K562 (cell line): ENCODE results near the gene MUC5AC. TPM values are rescaled to one million over a fixed set of nuclear protein-coding genes. Genes with fewer than 3 reads are reported as not detected.

ENCODE experiments used
- ATAC-seq: fragments of 200-7000 bp; cut with Tn5 transposase; 3 replicates; pipeline ENCODE4 v1.9.1; 2020; ENCODE audit warnings: moderate library complexity
- BruUV-seq: library from RNA; stranded (reverse); fragments of 400-500 nt; replicated peaks from 2 replicates; lab custom pipeline; 2021; lab: Mats Ljungman, UMichigan
- CTCF ChIA-PET: fragments of 300-600 bp; formaldehyde crosslinking; extraction: SDS; loops from one replicate; lab custom pipeline; 2021; ENCODE audit warnings: low intra/inter-chr PET ratio; lab: Yijun Ruan, JAX
- POLR2A ChIA-PET: fragments of 300-600, 350-650 bp; sonication (Branson Sonifier 250); formaldehyde crosslinking; extraction: SDS; loops from one replicate; lab custom pipeline; 2021; ENCODE audit warnings: antibody characterized with exemption, inconsistent platforms; lab: Yijun Ruan, JAX
- DNase-seq, 4 experiments: peaks; one replicate each; pipeline versions ENCODE4 v3.0.0 to v3.0.0-alpha.2; 2011 to 2018; ENCODE audit warnings: low spot score in 3 of 4, mixed read lengths in 3 of 4; ENCODE audit errors: extremely low read depth in 1 of 4
- FAIRE-seq: peaks from 2 replicates; lab custom pipeline; 2011; peaks lifted over from hg19 to GRCh38; lab: Jason Lieb, UNC
- H2AFZ ChIP-seq: 2 replicates; pipeline ENCODE4 v1.6.0; 2011; ENCODE audit warnings: low read depth, low read length, control low read depth, inconsistent platforms
- H3K27ac ChIP-seq: fragments of 200-600 bp; 3 replicates; pipeline ENCODE4 v1.8.0; 2011; ENCODE audit warnings: low read depth, mild to moderate bottlenecking, control low read depth, inconsistent platforms, low read length, moderate library complexity, mixed read lengths; ENCODE audit errors: extremely low read depth
- H3K27me3 ChIP-seq, 2 experiments: fragments of 300-600 bp in 1 of 2; 2 replicates in 1 of 2; 3 replicates in 1 of 2; pipeline versions ENCODE4 v1.6.0 to v1.8.0; 2011; ENCODE audit warnings: inconsistent platforms in 2 of 2, low read length in 2 of 2, mild to moderate bottlenecking in 1 of 2, mixed read lengths in 1 of 2, moderate library complexity in 1 of 2; ENCODE audit not compliant: control insufficient read depth in 2 of 2, insufficient read depth in 2 of 2
- H3K36me3 ChIP-seq: fragments of 300-600 bp; 3 replicates; pipeline ENCODE4 v1.8.0; 2011; ENCODE audit warnings: mild to moderate bottlenecking, low read length, inconsistent platforms; ENCODE audit not compliant: control insufficient read depth, insufficient read depth
- H3K4me1 ChIP-seq, 2 experiments: fragments of 200-600 bp in 1 of 2; replicated peaks in 1 of 2; 2 replicates in 1 of 2; 3 replicates in 1 of 2; pipeline versions ENCODE4 v1.5.1 to v1.8.0; 2011; ENCODE audit warnings: inconsistent platforms in 2 of 2, low read length in 2 of 2, mild to moderate bottlenecking in 1 of 2, mixed read lengths in 1 of 2, moderate library complexity in 1 of 2; ENCODE audit not compliant: control insufficient read depth in 2 of 2, insufficient read depth in 2 of 2
- H3K4me2 ChIP-seq: 2 replicates; pipeline ENCODE4 v1.6.1; 2011; ENCODE audit warnings: low read length, control low read depth, inconsistent platforms, mixed read lengths; ENCODE audit not compliant: insufficient read depth
- H3K4me3 ChIP-seq: fragments of 200-600 bp; sonication (generic), shearing (Covaris generic); 2 replicates; pipeline ENCODE4 v1.5.1; 2016; ENCODE audit warnings: control low read depth, inconsistent platforms
- H3K79me2 ChIP-seq: fragments of 200-600 bp; 3 replicates; pipeline ENCODE4 v1.8.0; 2011; ENCODE audit warnings: low read length, inconsistent platforms; ENCODE audit not compliant: control insufficient read depth, insufficient read depth
- H3K9ac ChIP-seq, 2 experiments: 2 replicates each; pipeline versions ENCODE4 v1.6.0 to v1.6.1; 2011; ENCODE audit warnings: low read depth in 2 of 2, low read length in 2 of 2, control low read depth in 1 of 2, inconsistent platforms in 1 of 2, mild to moderate bottlenecking in 1 of 2, mixed read lengths in 1 of 2; ENCODE audit not compliant: insufficient read depth in 1 of 2
- H3K9me1 ChIP-seq: one replicate; pipeline ENCODE4 v1.6.0; 2011; ENCODE audit warnings: inconsistent platforms, mild to moderate bottlenecking, low read length, moderate library complexity; ENCODE audit not compliant: control insufficient read depth, insufficient read depth
- H3K9me3 ChIP-seq: replicated peaks from 2 replicates; pipeline ENCODE4 v1.5.1; 2011; ENCODE audit warnings: low read depth, low read length, inconsistent platforms; ENCODE audit not compliant: control insufficient read depth, insufficient read depth
- H4K20me1 ChIP-seq: replicated peaks from 2 replicates; pipeline ENCODE4 v1.6.1; 2011; ENCODE audit warnings: low read length, inconsistent platforms, mixed read lengths; ENCODE audit not compliant: control insufficient read depth, insufficient read depth
- BHLHE40 ChIP-seq: IDR thresholded peaks from 2 replicates; pipeline ENCODE4 v1.6.1; 2011; ENCODE audit warnings: low read length, improper control_type of control experiment
- CXXC5 ChIP-seq: fragments of 250-450 bp; sonication (Bioruptor Pico); IDR thresholded peaks from 2 replicates; pipeline ENCODE4 v1.8.0; 2022; ENCODE audit warnings: inconsistent platforms, mild to moderate bottlenecking, moderate library complexity
- ETV6 ChIP-seq, 3 experiments: fragments of 150-350 bp in 1 of 3; sonication (generic) in 1 of 3; formaldehyde crosslinking in 1 of 3; IDR thresholded peaks; 2 replicates each; pipeline versions ENCODE4 v1.6.1 to v1.8.0; 2014 to 2022; ENCODE audit warnings: borderline replicate concordance in 2 of 3, low read depth in 2 of 3, antibody characterized with exemption in 1 of 3, low read length in 1 of 3, mild to moderate bottlenecking in 1 of 3, missing genetic modification reagents in 1 of 3
- PCBP2 ChIP-seq: fragments of 200-400 bp; formaldehyde crosslinking; IDR thresholded peaks from 2 replicates; pipeline ENCODE4 v1.6.1; 2018; ENCODE audit warnings: low read length, low read depth, mild to moderate bottlenecking, moderate library complexity; ENCODE audit not compliant: poor library complexity, severe bottlenecking
- PHB2 ChIP-seq: fragments of 450-650 bp; IDR thresholded peaks from 2 replicates; pipeline ENCODE4 v1.6.1; 2017; ENCODE audit warnings: low read depth
- SRSF9 ChIP-seq: fragments of 200-400 bp; formaldehyde crosslinking; IDR thresholded peaks from 2 replicates; pipeline ENCODE4 v1.6.1; 2017; ENCODE audit warnings: low read depth, low read length, borderline replicate concordance
- YY1 ChIP-seq, 3 experiments: IDR thresholded peaks; 2 replicates each; pipeline ENCODE4 v1.6.1; 2011; ENCODE audit warnings: low read length in 2 of 3, mild to moderate bottlenecking in 2 of 3, moderate library complexity in 2 of 3, borderline replicate concordance in 1 of 3, control low read depth in 1 of 3, low read depth in 1 of 3; ENCODE audit not compliant: insufficient read depth in 3 of 3, insufficient replicate concordance in 2 of 3, control insufficient read depth in 1 of 3, insufficient read length in 1 of 3; ENCODE audit errors: extremely low read depth in 1 of 3
- ZNF3 ChIP-seq: fragments of 250-450 bp; sonication (Bioruptor Pico); IDR thresholded peaks from 2 replicates; pipeline ENCODE4 v1.5.0; 2021; ENCODE audit warnings: mild to moderate bottlenecking, moderate library complexity
- WGBS: fragments of 100-300 bp; shearing (Covaris generic); methylation state at CpG from one replicate; pipeline ENCODE4 v1.1.6; 2016; ENCODE audit warnings: low coverage, mixed read lengths; ENCODE audit not compliant: insufficient coverage; ENCODE audit errors: missing lambda C conversion rate; 5-methylcytosine and 5-hydroxymethylcytosine counted together
- in situ Hi-C: fragments of 300-500 bp; cut with MboI; formaldehyde crosslinking; loops from 4 replicates; pipeline ENCODE4 v1.15.0; 2018; ENCODE audit warnings: inconsistent platforms, mixed read lengths
- intact Hi-C: fragments of 100-400 bp; cut with micrococcal nuclease; formaldehyde crosslinking; loops from 2 replicates; pipeline ENCODE4 v1.14.2; 2022
- polyA plus RNA-seq, 8 experiments: library from polyadenylated mRNA; depleted of rRNA in 4 of 8; stranded (reverse) in 5 of 8; unstranded in 3 of 8; fragments of >200 nt; fragmentation: Nextera tagmentation in 2 of 8; fragmentation: Illumina TruSeq in 1 of 8; extraction: Ambion mirVana in 2 of 8; extraction: Trizol in 1 of 8; gene quantifications; 2 replicates each; pipeline versions ENCODE4 v1.2.1 to v1.2.3, GENCODE V29; 2011 to 2014; ENCODE audit warnings: inconsistent platforms in 1 of 8, missing spikeins in 1 of 8
- total RNA-seq, 7 experiments: library from RNA; depleted of rRNA in 6 of 7; stranded (reverse); fragments of >200 nt in 6 of 7; fragmentation: Illumina TruSeq in 2 of 7; extraction: Trizol in 2 of 7; gene quantifications; 2 replicates each; pipeline versions ENCODE4 v1.2.1 to v1.2.3, GENCODE V29; 2011 to 2021; ENCODE audit warnings: low replicate concordance in 1 of 7
- TF ChIP-seq, protein P1 (sequence below): sonication (generic); formaldehyde crosslinking; IDR thresholded peaks from 2 replicates; pipeline ENCODE4 v1.8.1; 2022; ENCODE audit warnings: missing genetic modification reagents
- TF ChIP-seq, protein P2 (sequence below): fragments of 250-450 bp; sonication (Bioruptor Pico); IDR thresholded peaks from 2 replicates; pipeline ENCODE4 v1.8.0; 2022; ENCODE audit warnings: moderate library complexity, mild to moderate bottlenecking, inconsistent platforms
- TF ChIP-seq, protein P3 (sequence below), 3 experiments: fragments of 200-800 bp in 1 of 3; sonication (Bioruptor generic) in 1 of 3; sonication (generic) in 1 of 3; formaldehyde crosslinking in 1 of 3; IDR thresholded peaks; 2 replicates each; pipeline versions ENCODE4 v1.6.1 to v1.8.0; 2016 to 2022; ENCODE audit warnings: mild to moderate bottlenecking in 2 of 3, missing compliant biosample characterization in 2 of 3, missing genetic modification characterization in 2 of 3, missing genetic modification reagents in 1 of 3

The MUC5AC gene
- total and polyA plus RNA-seq, 9 of the 15 experiments (the other 6 are each of a cell fraction or from before 2014, with no cell fraction given) = not detected

DNA sequence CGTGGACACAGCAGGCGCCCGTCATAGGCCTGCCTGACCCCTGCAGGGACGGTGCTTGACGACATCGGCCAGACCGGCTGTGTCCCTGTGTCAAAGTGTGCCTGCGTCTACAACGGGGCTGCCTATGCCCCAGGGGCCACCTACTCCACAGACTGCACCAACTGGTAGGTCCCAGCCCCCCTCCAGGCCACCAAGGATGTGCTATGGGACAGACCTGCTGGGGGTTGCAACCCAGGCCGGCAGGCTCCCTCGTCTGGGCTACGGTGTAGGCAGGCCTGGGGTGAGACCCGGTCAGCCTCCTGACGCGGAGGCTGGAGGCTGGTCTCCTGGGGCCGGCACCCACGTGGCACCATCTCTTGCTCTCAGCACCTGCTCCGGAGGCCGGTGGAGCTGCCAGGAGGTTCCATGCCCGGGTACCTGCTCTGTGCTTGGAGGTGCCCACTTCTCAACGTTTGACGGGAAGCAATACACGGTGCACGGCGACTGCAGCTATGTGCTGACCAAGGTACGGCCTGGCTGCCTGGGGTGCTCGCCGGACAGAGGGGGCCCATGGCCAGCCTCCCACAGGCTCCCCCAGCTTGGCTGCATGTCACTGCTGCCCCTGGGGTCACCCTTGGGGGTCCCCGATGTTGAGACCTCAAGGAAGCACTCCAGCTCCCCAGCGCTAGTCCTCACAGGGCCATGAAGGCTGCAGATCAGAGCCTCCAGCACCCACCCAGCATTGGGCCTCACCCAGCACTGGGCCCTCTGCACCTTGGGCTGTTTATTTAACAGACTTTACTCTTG, 7.7 kb downstream of the MUC5AC start:
- ChIA-PET POLR2A (no interaction called here), CTCF (no interaction called here)
- no peak for DNase-seq
- H3K9ac ChIP-seq = no peak overlapping the region
- 2% methylated on average over 28 of the region's 30 CpGs for WGBS
- no peak overlapping the region for H3K27ac ChIP-seq
- no peaks in the 10 kb centered on the region for H3K9me3 ChIP-seq
- H2AFZ ChIP-seq = no peak overlapping the region
- H3K4me2 ChIP-seq = no peak overlapping the region
- peaks cover 8% of the 10 kb centered on the region; the same call in 1 of the 2 replicates for H4K20me1 ChIP-seq
- BruUV-seq = no TSS peak
- FAIRE-seq = no peak
- H3K27me3 ChIP-seq = peaks cover 20 to 55% of the 10 kb centered on the region in 2 experiments; a peak in 4 of 5 replicates
- H3K79me2 ChIP-seq = no peaks in the 10 kb centered on the region
- H3K9me1 ChIP-seq = no peaks in the 10 kb centered on the region
- intact Hi-C loops = no loop called here
- H3K36me3 ChIP-seq = no peaks in the 10 kb centered on the region
- ATAC-seq = no peak; the same call in 2 of the 3 replicates
- H3K4me3 ChIP-seq = no peak overlapping the region
- H3K4me1 ChIP-seq = peaks cover 0 to 20% of the 10 kb centered on the region in 2 experiments; a peak in 2 of 5 replicates
- in situ Hi-C loops = no loop called here
- TF ChIP-seq, protein P1, sequence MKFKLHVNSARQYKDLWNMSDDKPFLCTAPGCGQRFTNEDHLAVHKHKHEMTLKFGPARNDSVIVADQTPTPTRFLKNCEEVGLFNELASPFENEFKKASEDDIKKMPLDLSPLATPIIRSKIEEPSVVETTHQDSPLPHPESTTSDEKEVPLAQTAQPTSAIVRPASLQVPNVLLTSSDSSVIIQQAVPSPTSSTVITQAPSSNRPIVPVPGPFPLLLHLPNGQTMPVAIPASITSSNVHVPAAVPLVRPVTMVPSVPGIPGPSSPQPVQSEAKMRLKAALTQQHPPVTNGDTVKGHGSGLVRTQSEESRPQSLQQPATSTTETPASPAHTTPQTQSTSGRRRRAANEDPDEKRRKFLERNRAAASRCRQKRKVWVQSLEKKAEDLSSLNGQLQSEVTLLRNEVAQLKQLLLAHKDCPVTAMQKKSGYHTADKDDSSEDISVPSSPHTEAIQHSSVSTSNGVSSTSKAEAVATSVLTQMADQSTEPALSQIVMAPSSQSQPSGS (CRISPR knock-in tag) = no peak
- TF ChIP-seq YY1 (IDR thresholded peaks at IDR 0.05; ENCODE audit: borderline replicate concordance in 1 of 3, control insufficient read depth in 1 of 3, extremely low read depth in 1 of 3, insufficient read depth in 3 of 3, insufficient read length in 1 of 3, insufficient replicate concordance in 2 of 3, low read depth in 1 of 3, low read length in 2 of 3) = no peak
- no peak for TF ChIP-seq CXXC5 (CRISPR knock-in tag)
- TF ChIP-seq PCBP2 = no peak
- no peak for TF ChIP-seq ZNF3 (CRISPR knock-in tag)
- TF ChIP-seq PHB2 = no peak
- TF ChIP-seq, protein P2, sequence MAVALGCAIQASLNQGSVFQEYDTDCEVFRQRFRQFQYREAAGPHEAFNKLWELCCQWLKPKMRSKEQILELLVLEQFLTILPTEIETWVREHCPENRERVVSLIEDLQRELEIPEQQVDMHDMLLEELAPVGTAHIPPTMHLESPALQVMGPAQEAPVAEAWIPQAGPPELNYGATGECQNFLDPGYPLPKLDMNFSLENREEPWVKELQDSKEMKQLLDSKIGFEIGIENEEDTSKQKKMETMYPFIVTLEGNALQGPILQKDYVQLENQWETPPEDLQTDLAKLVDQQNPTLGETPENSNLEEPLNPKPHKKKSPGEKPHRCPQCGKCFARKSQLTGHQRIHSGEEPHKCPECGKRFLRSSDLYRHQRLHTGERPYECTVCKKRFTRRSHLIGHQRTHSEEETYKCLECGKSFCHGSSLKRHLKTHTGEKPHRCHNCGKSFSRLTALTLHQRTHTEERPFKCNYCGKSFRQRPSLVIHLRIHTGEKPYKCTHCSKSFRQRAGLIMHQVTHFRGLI = no peak
- TF ChIP-seq, protein P3, sequence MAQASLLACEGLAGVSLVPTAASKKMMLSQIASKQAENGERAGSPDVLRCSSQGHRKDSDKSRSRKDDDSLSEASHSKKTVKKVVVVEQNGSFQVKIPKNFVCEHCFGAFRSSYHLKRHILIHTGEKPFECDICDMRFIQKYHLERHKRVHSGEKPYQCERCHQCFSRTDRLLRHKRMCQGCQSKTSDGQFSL (CRISPR knock-in tag; IDR thresholded peaks at IDR 0.05) = no peak
- TF ChIP-seq, protein P3 (tag; IDR thresholded peaks at IDR 0.05) = no peak
- no peak for TF ChIP-seq BHLHE40
- TF ChIP-seq SRSF9 = no peak
- TF ChIP-seq ETV6 (IDR thresholded peaks at IDR 0.05; ENCODE audit: borderline replicate concordance in 1 of 2, low read depth in 2 of 2, low read length in 1 of 2) = no peak
- TF ChIP-seq ETV6 (CRISPR knock-in tag; IDR thresholded peaks at IDR 0.05; ENCODE audit: borderline replicate concordance) = no peak
